ENCODE data around the gene KRTAP12-2.

DNA sequence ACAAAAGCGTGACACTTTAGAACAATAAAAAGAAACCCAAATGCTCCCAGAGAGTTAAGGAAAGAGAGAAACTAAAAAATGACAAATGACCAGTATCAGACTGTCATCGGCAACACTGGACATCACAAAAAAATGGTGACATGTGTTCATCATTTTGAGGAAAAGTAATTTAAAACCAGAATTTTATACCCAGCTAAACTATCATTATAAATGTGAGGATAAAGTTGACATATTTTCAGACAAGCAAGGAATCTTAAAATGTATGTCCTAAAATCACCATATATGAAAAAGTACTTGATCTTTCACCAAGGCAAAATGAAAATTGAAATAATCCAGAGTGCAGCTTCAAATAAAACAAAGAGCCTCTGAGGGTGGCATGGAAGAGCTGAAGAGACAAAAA is 21.8 kb downstream of the KRTAP12-2 start:
- TF ChIP-seq, protein P1, sequence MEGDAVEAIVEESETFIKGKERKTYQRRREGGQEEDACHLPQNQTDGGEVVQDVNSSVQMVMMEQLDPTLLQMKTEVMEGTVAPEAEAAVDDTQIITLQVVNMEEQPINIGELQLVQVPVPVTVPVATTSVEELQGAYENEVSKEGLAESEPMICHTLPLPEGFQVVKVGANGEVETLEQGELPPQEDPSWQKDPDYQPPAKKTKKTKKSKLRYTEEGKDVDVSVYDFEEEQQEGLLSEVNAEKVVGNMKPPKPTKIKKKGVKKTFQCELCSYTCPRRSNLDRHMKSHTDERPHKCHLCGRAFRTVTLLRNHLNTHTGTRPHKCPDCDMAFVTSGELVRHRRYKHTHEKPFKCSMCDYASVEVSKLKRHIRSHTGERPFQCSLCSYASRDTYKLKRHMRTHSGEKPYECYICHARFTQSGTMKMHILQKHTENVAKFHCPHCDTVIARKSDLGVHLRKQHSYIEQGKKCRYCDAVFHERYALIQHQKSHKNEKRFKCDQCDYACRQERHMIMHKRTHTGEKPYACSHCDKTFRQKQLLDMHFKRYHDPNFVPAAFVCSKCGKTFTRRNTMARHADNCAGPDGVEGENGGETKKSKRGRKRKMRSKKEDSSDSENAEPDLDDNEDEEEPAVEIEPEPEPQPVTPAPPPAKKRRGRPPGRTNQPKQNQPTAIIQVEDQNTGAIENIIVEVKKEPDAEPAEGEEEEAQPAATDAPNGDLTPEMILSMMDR (IDR thresholded peaks at IDR 0.05; ENCODE audit: low read depth, low read length) = no peak
- TF ChIP-seq EZH2phosphoT487 (IDR thresholded peaks at IDR 0.05; ENCODE audit: low read depth) = no peak

All from OCI-LY3 (cell line).